ENCODE results near the gene TNFRSF25. TPM values are rescaled to one million over a fixed set of nuclear protein-coding genes. Genes with fewer than 3 reads are reported as not detected.

The TNFRSF25 gene
- total RNA-seq, 1 experiment from 2014 or later = 19.5 TPM

GRCh38 chr1:6473156-6473555 lies 7.2 kb upstream of the TNFRSF25 start:
- Mint-ChIP-seq H3K4me3 (no peak overlapping the region), H3K27me3 (ENCODE audit: low read depth) (no peaks in the 10 kb centered on the region), H3K9me3 (no peaks in the 10 kb centered on the region), H3K36me3 (peaks cover 22% of the 10 kb centered on the region), H3K27ac (no peak overlapping the region), H3K4me1 (peaks cover 34% of the 10 kb centered on the region)
- DNase-seq (ENCODE audit: low spot score) (peak; percentile 10), ATAC-seq (no peak)
- ChIA-PET POLR2A (no interaction called here), CTCF (interaction anchor here (0.6 to 6.3 kb wide), 23 partner anchors 8 to 233 kb away, joined by 3 to 73 read pairs (median 5); partner anchors contain the start of gene HES2)
- TF ChIP-seq SMAD4 (CRISPR knock-in tag; IDR thresholded peaks at IDR 0.05) (no peak), ZNF425 (CRISPR knock-in tag; conservative IDR thresholded peaks at IDR 0.05) (no peak), ZBTB43 (CRISPR knock-in tag; IDR thresholded peaks at IDR 0.05) (no peak), ATF6 (CRISPR knock-in tag; IDR thresholded peaks at IDR 0.05) (no peak), CBFB (CRISPR knock-in tag; IDR thresholded peaks at IDR 0.05; ENCODE audit: low read depth) (no peak), ZNF138 (CRISPR knock-in tag; conservative IDR thresholded peaks at IDR 0.05) (no peak), ATF3 (CRISPR knock-in tag; conservative IDR thresholded peaks at IDR 0.05) (no peak), SMAD3 (CRISPR knock-in tag; IDR thresholded peaks at IDR 0.05; ENCODE audit: borderline replicate concordance) (no peak), ATF1 (CRISPR knock-in tag; IDR thresholded peaks at IDR 0.05) (no peak), USF1 (CRISPR knock-in tag; IDR thresholded peaks at IDR 0.05) (no peak), SP1 (CRISPR knock-in tag; conservative IDR thresholded peaks at IDR 0.05) (no peak)

- ChIA-PET POLR2A (interaction anchor here (2.0 kb wide), 1 partner anchor 14 kb away, joined by 10 read pairs; no protein-coding TSS in a partner anchor), CTCF (interaction anchor here (0.6 to 6.3 kb wide), 25 partner anchors 8 to 385 kb away, joined by 3 to 73 read pairs (median 6); no protein-coding TSS in a partner anchor)
- TF ChIP-seq STAT6 (CRISPR knock-in tag; conservative IDR thresholded peaks at IDR 0.05; ENCODE audit: low read depth) (no peak), KAT7 (CRISPR knock-in tag; IDR thresholded peaks at IDR 0.05; ENCODE audit: borderline replicate concordance) (no peak), TEAD1 (CRISPR knock-in tag; IDR thresholded peaks at IDR 0.05) (no peak), EMX1 (CRISPR knock-in tag; IDR thresholded peaks at IDR 0.05) (no peak), HMGXB4 (CRISPR knock-in tag; IDR thresholded peaks at IDR 0.05) (0 out of 2 replicates have a peak, but pooled peaks have one; percentile 1), ZNF416 (CRISPR knock-in tag; IDR thresholded peaks at IDR 0.05) (no peak), ZNF423 (CRISPR knock-in tag; IDR thresholded peaks at IDR 0.05) (peak; percentile 4; the same call in 1 of the 2 replicates), CTCF (IDR thresholded peaks at IDR 0.05) (0 out of 2 replicates have a peak, but pooled peaks have one; percentile 27), E2F4 (CRISPR knock-in tag; IDR thresholded peaks at IDR 0.05; ENCODE audit: borderline replicate concordance, low read depth) (no peak), OVOL2 (CRISPR knock-in tag; IDR thresholded peaks at IDR 0.05; ENCODE audit: borderline replicate concordance) (no peak)
- ATAC-seq (no peak), DNase-seq (ENCODE audit: low spot score) (peak; percentile 68)
- Mint-ChIP-seq H3K36me3 (peaks cover 24% of the 10 kb centered on the region), H3K4me1 (peaks cover 34% of the 10 kb centered on the region), H3K27me3 (ENCODE audit: low read depth) (no peaks in the 10 kb centered on the region), H3K9me3 (no peaks in the 10 kb centered on the region), H3K4me3 (peak overlapping the region; percentile 41), H3K27ac (no peak overlapping the region)
Measured at GRCh38 chr1:6472391-6472790, 6.4 kb upstream of the TNFRSF25 start.
